Neural progenitor cell (in vitro differentiated cells): ENCODE results near the gene C1RL. TPM values are rescaled to one million over a fixed set of nuclear protein-coding genes. Genes with fewer than 3 reads are reported as not detected.

Experiments used
- DNase-seq: peaks from one replicate; pipeline ENCODE4 v3.0.0-alpha.2; 2016; ENCODE audit warnings: low spot score
- H2AFZ ChIP-seq: fragments of 200-600 bp; sonication (generic); replicated peaks from 2 replicates; pipeline ENCODE4 v1.6.1; 2016; ENCODE audit warnings: antibody characterized with exemption
- H3F3A ChIP-seq: fragments of 200-600 bp; sonication (generic); 2 replicates; pipeline ENCODE4 v1.6.1; 2016; ENCODE audit warnings: antibody characterized with exemption, low read depth
- H3K27ac ChIP-seq: fragments of 200-600 bp; sonication (generic); 2 replicates; pipeline ENCODE4 v1.5.1; 2016; ENCODE audit warnings: mild to moderate bottlenecking
- H3K27me3 ChIP-seq: fragments of 200-600 bp; sonication (generic); 2 replicates; pipeline ENCODE4 v1.6.1; 2016; ENCODE audit warnings: mild to moderate bottlenecking, moderate library complexity
- H3K36me3 ChIP-seq: fragments of 200-600 bp; sonication (generic); 2 replicates; pipeline ENCODE4 v1.5.1; 2016
- H3K4me1 ChIP-seq: fragments of 200-600 bp; sonication (generic); 2 replicates; pipeline ENCODE4 v1.6.1; 2016; ENCODE audit warnings: mixed run types
- H3K4me2 ChIP-seq: fragments of 200-600 bp; sonication (generic); 2 replicates; pipeline ENCODE4 v1.6.1; 2016
- H3K4me3 ChIP-seq: fragments of 200-600 bp; sonication (generic); 2 replicates; pipeline ENCODE4 v1.5.1; 2016
- H3K79me2 ChIP-seq: fragments of 200-600 bp; sonication (generic); 2 replicates; pipeline ENCODE4 v1.6.1; 2016; ENCODE audit warnings: low read depth
- H3K9ac ChIP-seq: fragments of 200-600 bp; sonication (generic); 2 replicates; pipeline ENCODE4 v1.6.1; 2016
- H3K9me3 ChIP-seq: fragments of 200-600 bp; sonication (generic); 2 replicates; pipeline ENCODE4 v1.5.1; 2016; ENCODE audit warnings: low read depth
- H4K20me1 ChIP-seq: fragments of 200-600 bp; sonication (generic); 2 replicates; pipeline ENCODE4 v1.6.1; 2016; ENCODE audit warnings: low read depth
- H3K27ac Mint-ChIP-seq: 3 replicates; pipeline ENCODE4 v1.8.0; 2021; ENCODE audit warnings: mixed read lengths
- H3K27me3 Mint-ChIP-seq: 2 replicates; pipeline ENCODE4 v1.8.0; 2022; ENCODE audit warnings: low read depth, mild to moderate bottlenecking, inconsistent platforms, moderate library complexity, mixed read lengths; ENCODE audit not compliant: insufficient read depth
- H3K36me3 Mint-ChIP-seq: 3 replicates; pipeline ENCODE4 v1.8.0; 2021; ENCODE audit warnings: mixed read lengths
- H3K4me1 Mint-ChIP-seq: 3 replicates; pipeline ENCODE4 v1.8.0; 2021; ENCODE audit warnings: mixed read lengths
- H3K4me3 Mint-ChIP-seq: 3 replicates; pipeline ENCODE4 v1.8.0; 2021; ENCODE audit warnings: mild to moderate bottlenecking, moderate library complexity, mixed read lengths
- H3K9me3 Mint-ChIP-seq: 3 replicates; pipeline ENCODE4 v1.8.0; 2020; ENCODE audit warnings: mixed read lengths
- CTCF ChIP-seq: fragments of 200-600 bp; sonication (generic); IDR thresholded peaks from 2 replicates; pipeline ENCODE4 v1.5.1; 2017; ENCODE audit warnings: antibody characterized with exemption, mild to moderate bottlenecking
- EZH2 ChIP-seq: fragments of 200-600 bp; sonication (generic); IDR thresholded peaks from 2 replicates; pipeline ENCODE4 v1.6.1; 2017; ENCODE audit warnings: antibody characterized with exemption, mild to moderate bottlenecking, moderate library complexity
- EZH2phosphoT487 ChIP-seq: fragments of 200-600 bp; sonication (generic); IDR thresholded peaks from 2 replicates; pipeline ENCODE4 v1.6.1; 2017; ENCODE audit warnings: antibody characterized with exemption
- total RNA-seq: library from RNA; depleted of rRNA; stranded (reverse); fragments of >200 nt; gene quantifications from 2 replicates; pipeline ENCODE4 v1.2.3, GENCODE V29; 2015; ENCODE audit warnings: low replicate concordance

The C1RL gene
- total RNA-seq, 1 donor from 2014 or later, result 32.2 TPM

GRCh38 chr12:7065073-7065623, 43.9 kb downstream of the C1RL start:
- Histone ChIP-seq H3K36me3 (no peaks in the 10 kb centered on the region), H3K27me3 (no peaks in the 10 kb centered on the region), H4K20me1 (no peaks in the 10 kb centered on the region), H3K9me3 (no peaks in the 10 kb centered on the region), H3K27ac (no peak overlapping the region), H2AFZ (no peak overlapping the region), H3K4me3 (no peak overlapping the region), H3K4me1 (no peaks in the 10 kb centered on the region), H3K9ac (no peak overlapping the region), H3K79me2 (no peaks in the 10 kb centered on the region), H3F3A (no peaks in the 10 kb centered on the region), H3K4me2 (no peak overlapping the region)
- H3K27ac Mint-ChIP-seq, result no peak overlapping the region
- H3K4me1 Mint-ChIP-seq, result peaks cover 6% of the 10 kb centered on the region
- no peak for DNase-seq
- no peak overlapping the region for H3K4me3 Mint-ChIP-seq
- peaks cover 11% of the 10 kb centered on the region for H3K27me3 Mint-ChIP-seq
- H3K9me3 Mint-ChIP-seq, result no peaks in the 10 kb centered on the region
- no peaks in the 10 kb centered on the region for H3K36me3 Mint-ChIP-seq
- no peak for TF ChIP-seq EZH2
- TF ChIP-seq EZH2phosphoT487, result no peak
- no peak for TF ChIP-seq CTCF

DNA sequence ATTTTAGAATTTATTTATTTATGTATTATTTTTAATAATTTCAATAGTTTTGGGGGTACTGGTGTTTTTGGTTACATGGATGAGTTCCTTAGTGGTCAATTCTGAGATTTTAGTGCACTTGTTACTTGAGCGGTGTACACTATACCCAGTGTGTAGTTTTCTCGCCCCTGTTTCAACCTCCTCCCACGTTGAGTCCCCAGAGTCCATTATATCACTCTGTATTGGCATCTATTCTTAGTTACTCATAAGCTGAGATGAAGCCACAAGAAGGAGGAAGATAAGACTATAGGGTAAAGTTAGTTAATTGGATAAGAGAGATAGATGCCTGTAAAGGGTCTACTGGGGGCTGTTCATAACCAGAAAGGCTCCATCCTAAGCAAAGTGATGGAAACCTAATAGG, 44.5 kb downstream of the C1RL start:
- Histone ChIP-seq H3K27me3 (no peaks in the 10 kb centered on the region), H4K20me1 (no peaks in the 10 kb centered on the region), H3K36me3 (no peaks in the 10 kb centered on the region), H3F3A (no peaks in the 10 kb centered on the region), H3K4me2 (no peak overlapping the region), H2AFZ (no peak overlapping the region), H3K4me3 (no peak overlapping the region), H3K9ac (no peak overlapping the region), H3K79me2 (no peaks in the 10 kb centered on the region), H3K4me1 (no peaks in the 10 kb centered on the region), H3K27ac (no peak overlapping the region), H3K9me3 (no peaks in the 10 kb centered on the region)
- DNase-seq, result no peak
- no peaks in the 10 kb centered on the region for H3K36me3 Mint-ChIP-seq
- no peak overlapping the region for H3K27ac Mint-ChIP-seq
- H3K4me3 Mint-ChIP-seq, result no peak overlapping the region
- H3K4me1 Mint-ChIP-seq, result peaks cover 6% of the 10 kb centered on the region
- H3K27me3 Mint-ChIP-seq, result peaks cover 9% of the 10 kb centered on the region
- TF ChIP-seq CTCF (no peak), EZH2 (no peak), EZH2phosphoT487 (no peak)
- no peaks in the 10 kb centered on the region for H3K9me3 Mint-ChIP-seq

- peaks cover 9% of the 10 kb centered on the region for H3K27me3 Mint-ChIP-seq
Measured at GRCh38 chr12:7061596-7061995, 47.4 kb downstream of the C1RL start.

More at GRCh38 chr12:7061596-7061995, 47.4 kb downstream of the C1RL start:
- H3K4me3 Mint-ChIP-seq, result no peak overlapping the region
- Histone ChIP-seq H3K9ac (no peak overlapping the region), H3K4me3 (no peak overlapping the region), H3F3A (no peaks in the 10 kb centered on the region), H3K9me3 (no peaks in the 10 kb centered on the region), H3K27ac (no peak overlapping the region), H2AFZ (no peak overlapping the region), H3K36me3 (no peaks in the 10 kb centered on the region), H3K4me2 (no peak overlapping the region), H3K4me1 (no peaks in the 10 kb centered on the region), H3K79me2 (no peaks in the 10 kb centered on the region), H4K20me1 (no peaks in the 10 kb centered on the region), H3K27me3 (no peaks in the 10 kb centered on the region)
- H3K4me1 Mint-ChIP-seq, result peaks cover 6% of the 10 kb centered on the region
- TF ChIP-seq EZH2phosphoT487 (no peak), EZH2 (no peak), CTCF (no peak)
- no peak for DNase-seq
- no peaks in the 10 kb centered on the region for H3K36me3 Mint-ChIP-seq
- H3K27ac Mint-ChIP-seq, result peak overlapping the region; percentile 7
- H3K9me3 Mint-ChIP-seq, result no peaks in the 10 kb centered on the region
